Neuronal stem cell (in vitro differentiated cells): ENCODE results near the gene ZNF618.

Experiments used
- DNase-seq: peaks from one replicate; pipeline ENCODE4 v3.0.0-alpha.2; 2013; ENCODE audit warnings: low spot score
- H2AFZ ChIP-seq: one replicate; pipeline ENCODE4 v1.6.1; 2013; ENCODE audit warnings: mild to moderate bottlenecking, low read length, inconsistent platforms
- H2AK5ac ChIP-seq: 2 replicates; pipeline ENCODE4 v1.6.1; 2013; ENCODE audit warnings: low read depth, mild to moderate bottlenecking, inconsistent platforms, low read length, moderate library complexity, mixed read lengths
- H2BK120ac ChIP-seq: 2 replicates; pipeline ENCODE4 v1.6.1; 2013; ENCODE audit warnings: low read depth, mild to moderate bottlenecking, inconsistent platforms, low read length, moderate library complexity, mixed read lengths
- H2BK12ac ChIP-seq: one replicate; pipeline ENCODE4 v1.6.1; 2013; ENCODE audit warnings: low read length, inconsistent platforms
- H2BK15ac ChIP-seq: 2 replicates; pipeline ENCODE4 v1.6.1; 2013; ENCODE audit warnings: mild to moderate bottlenecking, low read length, inconsistent platforms, mixed read lengths
- H2BK5ac ChIP-seq: one replicate; pipeline ENCODE4 v1.6.1; 2013; ENCODE audit warnings: inconsistent platforms, mild to moderate bottlenecking, low read length, moderate library complexity
- H3K14ac ChIP-seq: one replicate; pipeline ENCODE4 v1.6.1; 2013; ENCODE audit warnings: low read length, inconsistent platforms
- H3K18ac ChIP-seq: 2 replicates; pipeline ENCODE4 v1.6.1; 2013; ENCODE audit warnings: low read length, inconsistent platforms
- H3K23ac ChIP-seq: 2 replicates; pipeline ENCODE4 v1.6.1; 2013; ENCODE audit warnings: low read depth, mild to moderate bottlenecking, mixed read lengths, low read length, inconsistent platforms; ENCODE audit not compliant: poor library complexity
- H3K27ac ChIP-seq: replicated peaks from 3 replicates; pipeline ENCODE4 v1.5.1; 2013; ENCODE audit warnings: low read length, inconsistent platforms
- H3K27me3 ChIP-seq, 3 experiments: 2 replicates each; pipeline ENCODE4 v1.6.1; 2013; ENCODE audit warnings: low read length in 3 of 3, mild to moderate bottlenecking in 2 of 3, inconsistent platforms in 1 of 3, low read depth in 1 of 3, mixed read lengths in 1 of 3, moderate library complexity in 1 of 3; ENCODE audit not compliant: control insufficient read depth in 3 of 3, insufficient read depth in 3 of 3
- H3K36me3 ChIP-seq, 2 donors: replicated peaks in 1 of 2; 2 replicates each; pipeline ENCODE4 v1.6.1; 2013; ENCODE audit warnings: low read length in 2 of 2; ENCODE audit not compliant: control insufficient read depth in 2 of 2, insufficient read depth in 2 of 2
- H3K4ac ChIP-seq: 2 replicates; pipeline ENCODE4 v1.6.1; 2013; ENCODE audit warnings: inconsistent platforms, mild to moderate bottlenecking, low read length, moderate library complexity
- H3K4me1 ChIP-seq, 2 donors: 1 replicate in 1 of 2; 2 replicates in 1 of 2; pipeline ENCODE4 v1.6.1; 2013; ENCODE audit warnings: low read length in 2 of 2, low read depth in 1 of 2; ENCODE audit not compliant: control insufficient read depth in 2 of 2, insufficient read depth in 1 of 2
- H3K4me2 ChIP-seq: one replicate; pipeline ENCODE4 v1.6.1; 2013; ENCODE audit warnings: mild to moderate bottlenecking, low read length, inconsistent platforms; ENCODE audit not compliant: insufficient read depth, poor library complexity, severe bottlenecking
- H3K4me3 ChIP-seq, 2 donors: 2 replicates each; pipeline ENCODE4 v1.5.1; 2013; ENCODE audit warnings: low read length in 2 of 2, mild to moderate bottlenecking in 2 of 2, inconsistent platforms in 1 of 2, moderate library complexity in 1 of 2
- H3K79me1 ChIP-seq: one replicate; pipeline ENCODE4 v1.6.1; 2013; ENCODE audit warnings: low read depth, mild to moderate bottlenecking, inconsistent platforms, low read length, moderate library complexity
- H3K9ac ChIP-seq: one replicate; pipeline ENCODE4 v1.6.1; 2013; ENCODE audit warnings: mild to moderate bottlenecking, low read depth, low read length, inconsistent platforms; ENCODE audit not compliant: poor library complexity
- H3K9me3 ChIP-seq, 2 donors: replicated peaks in 1 of 2; 2 replicates each; pipeline versions ENCODE3 to v1.6.1; 2013; ENCODE audit warnings: low read length in 2 of 2, mild to moderate bottlenecking in 2 of 2, inconsistent platforms in 1 of 2, low read depth in 1 of 2, mixed read lengths in 1 of 2, moderate library complexity in 1 of 2; ENCODE audit not compliant: control insufficient read depth in 2 of 2, insufficient read depth in 1 of 2
- H4K8ac ChIP-seq: one replicate; pipeline ENCODE4 v1.6.1; 2013; ENCODE audit warnings: low read depth, mild to moderate bottlenecking, inconsistent platforms, low read length, moderate library complexity
- H4K91ac ChIP-seq: one replicate; pipeline ENCODE4 v1.6.1; 2013; ENCODE audit warnings: low read length, low read depth, mild to moderate bottlenecking, inconsistent platforms; ENCODE audit not compliant: poor library complexity
- WGBS, 2 donors: extraction: QIAGEN DNeasy Blood & Tissue Kit; methylation state at CpG; one replicate each; pipeline ENCODE4 v1.1.7; 2013; ENCODE audit warnings: missing lambda C conversion rate in 2 of 2, mixed read lengths in 1 of 2; ENCODE audit not compliant: insufficient read length in 2 of 2, insufficient replicate concordance in 1 of 2; ENCODE audit errors: extremely low coverage in 2 of 2; 5-methylcytosine and 5-hydroxymethylcytosine counted together

The ZNF618 gene

GRCh38 chr9:114007991-114008666, 132.0 kb downstream of the ZNF618 start:
- H2BK15ac ChIP-seq: no peak overlapping the region
- DNase-seq: no peak

GRCh38 chr9:114008667-114009410, 132.7 kb downstream of the ZNF618 start:
- H3K36me3 ChIP-seq: peaks cover 40 to 76% of the 10 kb centered on the region in 2 donors
- H3K4ac ChIP-seq: no peak overlapping the region
- peak overlapping the region; percentile 9 for H3K23ac ChIP-seq
- no peak overlapping the region for H2BK5ac ChIP-seq
- no peak overlapping the region for H2AK5ac ChIP-seq
- H3K18ac ChIP-seq: peak overlapping the region; percentile 40
- no peak overlapping the region for H2AFZ ChIP-seq
- H3K79me1 ChIP-seq: no peaks in the 10 kb centered on the region
- H3K4me2 ChIP-seq: no peak overlapping the region
- H2BK12ac ChIP-seq: no peak overlapping the region
- no peak overlapping the region for H3K27ac ChIP-seq
- H4K8ac ChIP-seq: no peak overlapping the region
- peak overlapping the region; percentile 1 for H3K9ac ChIP-seq
- H2BK15ac ChIP-seq: no peak overlapping the region
- H4K91ac ChIP-seq: no peak overlapping the region
- no peaks in the 10 kb centered on the region for H3K4me1 ChIP-seq
- H3K14ac ChIP-seq: no peak overlapping the region
- WGBS, 2 donors: no CpG with 5 or more reads among the region's 9 CpGs
- no peak overlapping the region for H2BK120ac ChIP-seq
- peaks cover 6 to 13% of the 10 kb centered on the region in 2 donors for H3K9me3 ChIP-seq
- H3K4me3 ChIP-seq: no peak overlapping the region
- no peaks in the 10 kb centered on the region for H3K27me3 ChIP-seq
- no peak for DNase-seq

More at GRCh38 chr9:114007991-114008666, 132.0 kb downstream of the ZNF618 start:
- Histone ChIP-seq H2AFZ (no peak overlapping the region), H2AK5ac (no peak overlapping the region), H3K9ac (peak overlapping the region; percentile 1), H3K27me3 (no peaks in the 10 kb centered on the region), H3K18ac (peak overlapping the region; percentile 40), H3K23ac (peak overlapping the region; percentile 52), H3K4me2 (no peak overlapping the region), H3K4ac (no peak overlapping the region), H2BK5ac (peak overlapping the region; percentile 32), H2BK12ac (no peak overlapping the region), H3K4me1 (no peaks in the 10 kb centered on the region), H3K14ac (no peak overlapping the region), H3K4me3 (no peak overlapping the region), H3K36me3 (peaks cover 41 to 80% of the 10 kb centered on the region in 2 donors), H4K8ac (no peak overlapping the region), H4K91ac (no peak overlapping the region), H2BK120ac (no peak overlapping the region), H3K9me3 (peaks cover 6 to 12% of the 10 kb centered on the region in 2 donors), H3K79me1 (no peaks in the 10 kb centered on the region), H3K27ac (no peak overlapping the region)
- WGBS, 2 donors: no CpG with 5 or more reads among the region's 18 CpGs

GRCh38 chr9:114011313-114011712, 135.2 kb downstream of the ZNF618 start:
- Histone ChIP-seq H3K27ac (no peak overlapping the region), H3K36me3 (peaks cover 27 to 75% of the 10 kb centered on the region in 2 donors), H3K4ac (no peak overlapping the region), H2AK5ac (no peak overlapping the region), H3K4me3 (no peak overlapping the region), H2BK15ac (no peak overlapping the region), H2BK12ac (no peak overlapping the region), H3K4me1 (no peaks in the 10 kb centered on the region), H2BK120ac (no peak overlapping the region), H4K91ac (no peak overlapping the region), H3K23ac (no peak overlapping the region), H3K4me2 (no peak overlapping the region), H3K79me1 (no peaks in the 10 kb centered on the region), H3K14ac (no peak overlapping the region), H3K9me3 (peaks cover 6 to 12% of the 10 kb centered on the region in 2 donors), H2BK5ac (no peak overlapping the region), H2AFZ (no peak overlapping the region), H3K9ac (no peak overlapping the region), H3K27me3 (no peaks in the 10 kb centered on the region), H3K18ac (no peak overlapping the region), H4K8ac (no peak overlapping the region)
- no peak for DNase-seq
- WGBS, 2 donors: no CpG with 5 or more reads among the region's 9 CpGs

DNA sequence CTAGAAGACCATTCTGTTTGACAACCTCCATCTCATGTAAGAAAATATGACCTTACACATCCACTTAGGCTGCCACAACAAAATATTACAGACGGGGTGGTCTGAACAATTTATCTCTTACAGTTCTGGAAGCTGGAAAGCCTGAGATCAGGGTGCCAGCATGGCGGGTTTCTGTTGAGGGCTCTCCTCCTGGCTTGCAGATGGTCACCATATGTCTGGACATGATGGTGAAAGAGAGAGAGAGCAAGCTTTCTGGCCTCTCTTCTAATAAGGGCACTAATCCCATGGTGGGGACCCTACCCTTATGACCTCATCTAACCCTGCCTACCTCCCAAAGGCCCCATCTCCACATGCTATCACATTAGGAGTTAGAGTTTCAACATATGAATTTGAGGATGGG, 136.0 kb downstream of the ZNF618 start:
- H3K36me3 ChIP-seq: peaks cover 29 to 75% of the 10 kb centered on the region in 2 donors
- H4K8ac ChIP-seq: no peak overlapping the region
- H3K27ac ChIP-seq: no peak overlapping the region
- H2BK15ac ChIP-seq: no peak overlapping the region
- H2AFZ ChIP-seq: no peak overlapping the region
- H3K14ac ChIP-seq: no peak overlapping the region
- H2BK12ac ChIP-seq: no peak overlapping the region
- no peak overlapping the region for H3K4me2 ChIP-seq
- no peak overlapping the region for H3K9ac ChIP-seq
- peaks cover 6 to 10% of the 10 kb centered on the region in 2 donors for H3K9me3 ChIP-seq
- H3K4me1 ChIP-seq: no peaks in the 10 kb centered on the region
- H2AK5ac ChIP-seq: no peak overlapping the region
- no CpG with 5 or more reads among the region's 2 CpGs for WGBS, 2 donors
- H2BK120ac ChIP-seq: no peak overlapping the region
- no peak for DNase-seq
- H2BK5ac ChIP-seq: no peak overlapping the region
- no peaks in the 10 kb centered on the region for H3K27me3 ChIP-seq
- H4K91ac ChIP-seq: no peak overlapping the region
- H3K4me3 ChIP-seq: no peak overlapping the region
- no peaks in the 10 kb centered on the region for H3K79me1 ChIP-seq
- no peak overlapping the region for H3K4ac ChIP-seq
- H3K23ac ChIP-seq: no peak overlapping the region
- no peak overlapping the region for H3K18ac ChIP-seq
